GM12865 (cell line): ENCODE results near the gene ZNRF3.
"Not testable (repeated sequence)": the region's sequence is repeated elsewhere in the genome, so short reads cannot be mapped to it uniquely, and the experiment has no call there.

ENCODE experiments used
- DNase-seq: peaks from one replicate; pipeline ENCODE4 v3.0.0; 2010; ENCODE audit warnings: low read depth
- H3K4me3 ChIP-seq: 2 replicates; pipeline ENCODE4 v1.5.1; 2011; ENCODE audit warnings: mild to moderate bottlenecking, low read depth, low read length, control low read depth
- CTCF ChIP-seq: IDR thresholded peaks from 2 replicates; pipeline ENCODE4 v1.5.1; 2011; ENCODE audit warnings: low read length, control low read depth, low read depth, inconsistent platforms; ENCODE audit not compliant: insufficient read depth; ENCODE audit errors: missing control alignments

ZNRF3 gene

GRCh38 chr22:29080106-29080975 lies 197.0 kb downstream of the ZNRF3 start:
- no peak for TF ChIP-seq CTCF
- H3K4me3 ChIP-seq = no peak overlapping the region
- no peak for DNase-seq

GRCh38 chr22:29081517-29082236 lies 198.3 kb downstream of the ZNRF3 start:
- no peak for DNase-seq
- no peak overlapping the region for H3K4me3 ChIP-seq
- TF ChIP-seq CTCF = no peak

- no peak for DNase-seq
Observed at GRCh38 chr22:29082826-29083545, 199.6 kb downstream of the ZNRF3 start.

GRCh38 chr22:29083576-29083932 lies 200.2 kb downstream of the ZNRF3 start:
- not testable (repeated sequence) for DNase-seq, H3K4me3 ChIP-seq

More at GRCh38 chr22:29082826-29083545, 199.6 kb downstream of the ZNRF3 start:
- no peak for TF ChIP-seq CTCF
- H3K4me3 ChIP-seq = no peak overlapping the region

GRCh38 chr22:29083933-29084591 lies 200.7 kb downstream of the ZNRF3 start:
- peak; percentile 43 for DNase-seq
- no peak for TF ChIP-seq CTCF
- H3K4me3 ChIP-seq = no peak overlapping the region

GRCh38 chr22:29087012-29087411 lies 203.6 kb downstream of the ZNRF3 start:
- no peak for DNase-seq
- no peak overlapping the region for H3K4me3 ChIP-seq
- no peak for TF ChIP-seq CTCF
